ENCODE data around the gene ZFYVE28. TPM values are rescaled to one million over a fixed set of nuclear protein-coding genes. Genes with fewer than 3 reads are reported as not detected.

Gene ZFYVE28
- total RNA-seq, 3 donors from 2014 or later (not counting 1 experiment from before 2014, with no cell fraction given): 85.4 to 107 (median 104) TPM

- no peaks in the 10 kb centered on the region for H3K27me3 ChIP-seq (ENCODE audit: control insufficient read depth, insufficient read depth, low read length)
- WGBS (ENCODE audit: insufficient coverage): 96% methylated on average over 27 of the region's 27 CpGs
- H3K27ac ChIP-seq (ENCODE audit: low read length): no peak overlapping the region
- H3K4me1 ChIP-seq (ENCODE audit: control insufficient read depth, insufficient read depth, low read length): peaks cover 3% of the 10 kb centered on the region
- Mint-ChIP-seq H3K9me3 (no peaks in the 10 kb centered on the region), H3K36me3 (peaks cover 6% of the 10 kb centered on the region), H3K27me3 (ENCODE audit: low read depth in 2 of 2) (no peaks in the 10 kb centered on the region), H3K27ac (no peak overlapping the region), H3K4me1 (peaks cover 12 to 13% of the 10 kb centered on the region in 2 donors), H3K4me3 (no peak overlapping the region)
- peak in 1 of 3 donors; percentile 13 for ATAC-seq
- intact Hi-C loops (cut with micrococcal nuclease): no loop called here
- H3K4me3 ChIP-seq (ENCODE audit: low read length): no peak overlapping the region
- H3K9me3 ChIP-seq (ENCODE audit: control insufficient read depth, insufficient read depth, low read length): no peaks in the 10 kb centered on the region
- no peak for TF ChIP-seq CTCF (IDR thresholded peaks at IDR 0.05)
- peak in 1 of 2 donors; percentile 7 for DNase-seq
- peaks cover 1% of the 10 kb centered on the region for H3K36me3 ChIP-seq (ENCODE audit: control insufficient read depth, insufficient read depth, low read length)
Observed at GRCh38 chr4:2340272-2341061, 78.0 kb downstream of the ZFYVE28 start.

- no peak for TF ChIP-seq CTCF (IDR thresholded peaks at IDR 0.05)
- no peaks in the 10 kb centered on the region for H3K27me3 Mint-ChIP-seq (ENCODE audit: low read depth in 2 of 2)
- H3K4me1 ChIP-seq (ENCODE audit: control insufficient read depth, insufficient read depth, low read length): peaks cover 9% of the 10 kb centered on the region
- H3K36me3 ChIP-seq (ENCODE audit: control insufficient read depth, insufficient read depth, low read length): peaks cover 3% of the 10 kb centered on the region
- peaks cover 6% of the 10 kb centered on the region for H3K36me3 Mint-ChIP-seq
- ATAC-seq: no peak
- intact Hi-C loops (cut with micrococcal nuclease): no loop called here
- no peaks in the 10 kb centered on the region for H3K9me3 ChIP-seq (ENCODE audit: control insufficient read depth, insufficient read depth, low read length)
- H3K27ac ChIP-seq (ENCODE audit: low read length): no peak overlapping the region
- H3K4me3 Mint-ChIP-seq: no peak overlapping the region
- no peaks in the 10 kb centered on the region for H3K27me3 ChIP-seq (ENCODE audit: control insufficient read depth, insufficient read depth, low read length)
- H3K4me3 ChIP-seq (ENCODE audit: low read length): no peak overlapping the region
- H3K4me1 Mint-ChIP-seq: peaks cover 7 to 18% of the 10 kb centered on the region in 2 donors
- peak in 1 of 2 donors; percentile 13 for DNase-seq
- H3K27ac Mint-ChIP-seq: no peak overlapping the region
- H3K9me3 Mint-ChIP-seq: no peaks in the 10 kb centered on the region
- 93% methylated on average over 38 of the region's 39 CpGs for WGBS (ENCODE audit: insufficient coverage)
Observed at GRCh38 chr4:2339458-2340271, 78.8 kb downstream of the ZFYVE28 start.

GRCh38 chr4:2338754-2339457 lies 79.5 kb downstream of the ZFYVE28 start:
- Mint-ChIP-seq H3K36me3 (peaks cover 6% of the 10 kb centered on the region), H3K9me3 (no peaks in the 10 kb centered on the region), H3K27ac (no peak overlapping the region), H3K27me3 (ENCODE audit: low read depth in 2 of 2) (no peaks in the 10 kb centered on the region), H3K4me3 (no peak overlapping the region), H3K4me1 (peaks cover 3 to 14% of the 10 kb centered on the region in 2 donors)
- no peak for TF ChIP-seq CTCF (IDR thresholded peaks at IDR 0.05)
- DNase-seq: peak in 1 of 2 donors; percentile 7
- intact Hi-C loops (cut with micrococcal nuclease): no loop called here
- H3K4me1 ChIP-seq (ENCODE audit: control insufficient read depth, insufficient read depth, low read length): peaks cover 16% of the 10 kb centered on the region
- peaks cover 3% of the 10 kb centered on the region for H3K36me3 ChIP-seq (ENCODE audit: control insufficient read depth, insufficient read depth, low read length)
- no peak for ATAC-seq
- no peaks in the 10 kb centered on the region for H3K9me3 ChIP-seq (ENCODE audit: control insufficient read depth, insufficient read depth, low read length)
- 94% methylated on average over 27 of the region's 27 CpGs for WGBS (ENCODE audit: insufficient coverage)
- H3K4me3 ChIP-seq (ENCODE audit: low read length): no peak overlapping the region
- no peak overlapping the region for H3K27ac ChIP-seq (ENCODE audit: low read length)
- no peaks in the 10 kb centered on the region for H3K27me3 ChIP-seq (ENCODE audit: control insufficient read depth, insufficient read depth, low read length)

Data from natural killer cell (primary cell).